Activated CD4-positive, alpha-beta T cell treated with anti-CD3 and anti-CD28 coated beads, Interleukin-2, amount 50 U/mL, for 48 hours (primary cell): ENCODE data around the gene HERC3.

Source experiments
- DNase-seq, 2 experiments: peaks; one replicate each; pipeline ENCODE4 v3.0.0-alpha.2; 2020

The HERC3 gene

DNA sequence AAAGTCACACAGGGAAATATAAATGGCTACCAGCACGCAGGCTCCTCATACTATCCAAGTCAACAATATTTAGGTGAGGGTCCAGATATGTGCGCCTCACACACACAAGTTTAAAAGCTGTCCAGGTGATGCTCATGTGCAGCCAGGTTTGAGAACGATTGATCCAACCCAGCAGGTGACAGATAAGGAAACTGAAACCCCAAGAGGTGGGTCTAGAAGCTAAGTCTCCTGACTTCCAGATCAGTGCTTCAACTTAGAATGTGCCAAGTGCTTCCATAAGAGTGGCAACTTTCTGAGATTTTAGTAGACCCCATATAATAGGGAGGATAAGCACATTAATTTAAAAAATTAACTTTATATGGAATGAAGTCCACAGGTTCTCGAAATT, 159.8 kb downstream of the HERC3 start:
- no peak for DNase-seq

DNA sequence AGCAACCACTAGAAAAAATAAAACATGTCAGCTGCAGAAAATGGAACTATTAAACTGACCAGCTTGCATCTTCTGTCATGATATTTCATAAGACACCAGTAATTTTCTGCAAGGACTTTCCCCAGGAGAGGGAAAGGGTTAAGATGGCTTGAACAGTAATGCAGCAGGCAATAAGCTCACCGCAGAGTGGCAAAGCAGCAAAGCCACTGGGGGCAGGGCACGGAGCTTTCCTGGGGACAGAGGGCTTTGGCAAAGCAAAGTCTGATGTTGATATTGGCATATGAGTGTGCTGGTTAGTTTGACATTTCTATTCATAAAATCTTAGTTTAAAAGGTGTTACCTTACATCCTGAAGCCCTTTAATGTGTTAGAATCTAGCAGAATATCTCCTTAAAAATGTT, 160.5 kb downstream of the HERC3 start:
- no peak for DNase-seq

DNA sequence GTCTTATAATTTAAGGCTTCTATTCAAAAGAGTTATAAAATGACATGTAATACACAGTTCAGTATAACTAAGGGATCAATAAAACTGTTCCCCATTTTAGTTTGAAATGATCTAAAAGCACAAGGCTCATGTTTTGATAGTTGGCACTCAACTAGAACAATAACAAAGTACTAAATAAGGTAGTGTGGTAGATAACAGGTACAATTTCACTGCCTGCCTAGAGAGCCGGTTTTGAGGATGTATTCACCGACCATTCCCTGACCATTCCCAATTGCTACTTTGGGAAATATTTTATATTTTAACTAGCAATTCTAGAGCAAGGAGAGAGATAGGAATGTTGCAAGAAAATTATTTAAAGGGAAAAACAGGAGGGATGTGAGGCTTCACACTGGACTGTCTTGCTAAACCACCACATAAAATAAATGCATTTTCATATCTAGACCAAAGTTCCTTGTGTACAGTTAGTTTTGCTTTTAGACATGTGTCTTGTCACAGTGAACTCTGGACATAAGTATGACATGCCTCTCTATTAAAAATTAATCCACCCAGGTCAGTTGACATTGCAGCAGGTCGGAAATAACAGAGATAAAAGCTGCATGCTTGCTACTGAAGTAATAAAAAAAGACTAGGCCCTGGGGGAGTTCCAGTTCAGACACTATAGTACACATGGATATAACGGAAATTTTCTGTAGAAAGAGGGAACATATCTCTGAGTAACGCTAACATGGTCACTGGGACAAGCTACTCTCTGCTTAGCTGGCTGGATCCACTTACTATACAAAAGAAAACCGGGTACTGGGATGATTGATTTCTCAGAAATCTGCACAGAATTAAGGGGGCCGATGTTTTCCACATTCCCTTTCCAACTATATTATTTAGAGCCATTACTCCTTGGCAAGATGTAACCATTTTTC, 161.6 kb downstream of the HERC3 start:
- DNase-seq, result no peak

DNA sequence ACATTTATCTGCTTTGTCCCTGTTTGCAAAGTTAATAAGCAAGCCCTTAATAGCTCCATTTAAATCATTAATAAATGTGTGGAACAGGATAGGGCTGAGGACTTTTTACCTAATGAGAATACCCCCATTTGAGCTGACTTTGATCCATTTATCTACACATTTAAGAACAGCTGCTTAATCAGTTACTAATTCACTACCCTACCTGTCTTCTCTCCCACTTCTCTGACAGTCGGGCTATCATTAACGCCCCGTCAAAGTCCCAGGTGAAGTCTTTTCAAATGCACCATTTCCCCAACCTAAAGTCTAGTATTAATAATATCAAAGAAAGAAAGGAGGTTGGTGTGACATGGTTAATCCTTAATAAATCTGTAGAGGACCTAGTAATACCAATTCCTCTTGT, 162.5 kb downstream of the HERC3 start:
- DNase-seq, result no peak

DNA sequence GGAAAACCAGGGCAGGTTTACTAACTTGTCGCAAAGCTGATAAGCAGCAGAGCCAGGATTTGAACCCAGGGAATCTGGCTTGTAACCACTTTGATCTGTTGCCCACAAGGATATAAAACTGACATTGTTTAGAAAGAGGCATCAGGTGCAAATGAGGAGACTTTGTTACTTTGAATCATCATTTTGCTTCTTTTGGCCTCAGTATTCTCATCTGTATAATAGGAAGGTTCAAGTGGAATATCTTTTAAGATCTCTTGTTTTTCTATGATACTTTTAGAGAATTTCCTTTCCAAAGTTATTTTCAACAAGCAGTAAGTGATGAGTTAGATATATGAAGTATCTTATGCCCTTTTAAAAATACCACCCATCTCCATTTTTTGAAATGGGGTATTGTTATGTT, 163.2 kb downstream of the HERC3 start:
- no peak for DNase-seq

DNA sequence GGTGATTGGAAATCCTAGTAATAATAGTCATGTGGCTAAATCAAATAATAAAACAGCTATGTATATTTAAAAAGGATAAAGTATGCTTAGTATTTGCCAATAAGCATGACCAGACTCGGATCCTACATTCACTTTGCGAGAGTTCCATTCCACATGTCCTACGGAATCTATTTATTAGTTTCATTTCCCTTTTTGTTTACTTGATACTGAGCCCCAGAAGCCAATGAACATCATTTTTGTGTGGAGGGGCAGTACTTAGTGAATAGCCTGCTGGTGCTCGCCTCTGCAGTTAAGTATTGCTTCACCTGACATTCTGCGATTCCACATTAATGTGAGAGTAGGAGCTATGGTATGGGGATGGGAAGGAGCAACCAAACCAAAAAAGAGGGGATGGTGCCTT, 163.9 kb downstream of the HERC3 start:
- no peak for DNase-seq

DNA sequence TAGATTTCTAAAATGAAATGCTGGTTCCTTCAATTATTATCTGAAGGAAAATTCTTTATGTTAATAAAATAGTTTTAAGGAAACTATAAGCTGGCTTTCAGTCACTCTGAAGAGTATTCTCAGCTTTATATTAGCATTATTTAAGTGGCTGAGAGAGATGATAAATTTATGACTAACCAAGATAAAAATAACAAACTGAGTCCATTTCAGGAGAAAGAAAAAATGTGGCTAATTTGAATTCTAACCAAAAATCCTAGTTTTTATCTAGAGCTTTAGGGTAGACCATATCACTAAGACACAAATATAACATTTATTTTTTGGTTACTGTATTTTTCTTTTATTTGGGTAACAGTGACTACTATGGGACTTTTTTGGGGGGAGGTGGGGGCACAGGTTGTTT, 164.8 kb downstream of the HERC3 start:
- no peak for DNase-seq

DNA sequence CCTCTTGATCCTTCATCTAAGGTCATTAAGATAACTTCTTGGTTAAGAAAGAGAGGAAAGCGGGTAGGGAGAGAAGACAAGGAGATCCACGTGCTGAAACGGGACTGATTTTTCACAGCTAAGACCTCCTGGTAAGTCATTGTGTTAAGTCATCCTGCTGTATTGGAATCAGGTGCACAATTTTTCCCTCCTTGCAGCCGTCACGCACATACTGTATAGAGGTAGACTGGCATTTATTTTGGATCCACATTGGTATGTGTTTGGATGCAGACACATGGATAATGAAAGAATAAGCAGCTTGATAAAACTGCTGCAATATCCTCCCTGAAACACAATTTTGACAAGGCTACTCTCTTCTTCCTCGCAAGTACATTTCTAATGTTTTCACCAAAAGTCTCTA, 165.5 kb downstream of the HERC3 start:
- no peak for DNase-seq
